ENCODE data around the gene BBS1. TPM values are rescaled to one million over a fixed set of nuclear protein-coding genes. Genes with fewer than 3 reads are reported as not detected.

Gene BBS1
- polyA plus RNA-seq, 3 donors, result 1.3 to 8.5 (median 3.5) TPM

- Mint-ChIP-seq H3K27ac (no peak overlapping the region), H3K4me3 (no peak overlapping the region), H3K27me3 (ENCODE audit: low read depth in 3 of 3) (peaks cover 0 to 8% (median 2%) of the 10 kb centered on the region in 3 donors), H3K9me3 (peaks cover 0 to 10% (median 3%) of the 10 kb centered on the region in 7 donors), H3K4me1 (peaks cover 38% of the 10 kb centered on the region), H3K36me3 (peaks cover 6 to 14% of the 10 kb centered on the region in 2 donors)
- peaks cover 27 to 41% of the 10 kb centered on the region in 2 donors for H3K4me1 ChIP-seq (ENCODE audit: control insufficient read depth in 1 of 2, insufficient read depth in 2 of 2, low read length in 2 of 2)
- no peak overlapping the region for H3K27ac ChIP-seq (ENCODE audit: low read depth in 1 of 2, low read length in 2 of 2)
- DNase-seq, result no peak
- peaks cover 0 to 4% of the 10 kb centered on the region in 2 donors for H3K36me3 ChIP-seq (replicated peaks in 1 of 2; ENCODE audit: control insufficient read depth in 1 of 2, insufficient read depth in 2 of 2, low read length in 2 of 2)
- no peak overlapping the region for H2AFZ ChIP-seq (ENCODE audit: insufficient read depth, low read depth, low read length, poor library complexity, severe bottlenecking)
- H4K20me1 ChIP-seq (ENCODE audit: insufficient read depth, low read length), result peaks cover 22% of the 10 kb centered on the region
- no peak overlapping the region for H3K4me2 ChIP-seq (replicated peaks; ENCODE audit: extremely low read depth, low read length, poor library complexity, severe bottlenecking)
- H3K9me3 ChIP-seq (replicated peaks in 1 of 2; ENCODE audit: control insufficient read depth in 1 of 2, insufficient read depth in 1 of 2, low read length in 2 of 2), result peaks cover 0 to 4% of the 10 kb centered on the region in 2 donors
- H3K9ac ChIP-seq (ENCODE audit: insufficient read depth, low read length, poor library complexity, severe bottlenecking), result no peak overlapping the region
- intact Hi-C loops (cut with micrococcal nuclease), result no loop called here
- H3K79me2 ChIP-seq (ENCODE audit: insufficient read depth, low read length), result no peaks in the 10 kb centered on the region
- no peak for TF ChIP-seq CTCF (IDR thresholded peaks at IDR 0.05)
- no peak overlapping the region for H3K4me3 ChIP-seq (replicated peaks in 1 of 3; ENCODE audit: low read depth in 2 of 3, low read length in 3 of 3)
- 89% methylated on average over 1 of the region's 1 CpG for WGBS (ENCODE audit: insufficient coverage)
- H3K27me3 ChIP-seq (ENCODE audit: control insufficient read depth in 2 of 2, insufficient read depth in 2 of 2, low read length in 2 of 2), result no peaks in the 10 kb centered on the region
Measured at GRCh38 chr11:66464916-66465315, 45.5 kb upstream of the BBS1 start.

GRCh38 chr11:66465373-66466224 lies 44.8 kb upstream of the BBS1 start:
- H3K4me1 ChIP-seq (ENCODE audit: control insufficient read depth in 1 of 2, insufficient read depth in 2 of 2, low read length in 2 of 2), result peaks cover 27 to 41% of the 10 kb centered on the region in 2 donors
- no peak for DNase-seq
- H3K9ac ChIP-seq (ENCODE audit: insufficient read depth, low read length, poor library complexity, severe bottlenecking), result peak overlapping the region; percentile 72
- WGBS (ENCODE audit: insufficient coverage), result 45% methylated on average over 15 of the region's 19 CpGs
- H3K9me3 ChIP-seq (replicated peaks in 1 of 2; ENCODE audit: control insufficient read depth in 1 of 2, insufficient read depth in 1 of 2, low read length in 2 of 2), result peaks cover 0 to 4% of the 10 kb centered on the region in 2 donors
- peak overlapping the region; percentile 87 for H3K4me2 ChIP-seq (replicated peaks; ENCODE audit: extremely low read depth, low read length, poor library complexity, severe bottlenecking)
- H3K36me3 ChIP-seq (replicated peaks in 1 of 2; ENCODE audit: control insufficient read depth in 1 of 2, insufficient read depth in 2 of 2, low read length in 2 of 2), result peaks cover 0 to 9% of the 10 kb centered on the region in 2 donors
- Mint-ChIP-seq H3K36me3 (peaks cover 10 to 19% of the 10 kb centered on the region in 2 donors), H3K4me1 (peaks cover 40% of the 10 kb centered on the region), H3K9me3 (peaks cover 0 to 8% (median 3%) of the 10 kb centered on the region in 7 donors), H3K27ac (peak overlapping the region in 6 of 7 donors; percentile 76 to 95 (median 90)), H3K4me3 (peak overlapping the region; percentile 80 to 91), H3K27me3 (ENCODE audit: low read depth in 3 of 3) (peaks cover 0 to 5% (median 2%) of the 10 kb centered on the region in 3 donors)
- peak overlapping the region in 2 of 3 experiments; percentile 70 to 86 for H3K4me3 ChIP-seq (replicated peaks in 1 of 3; ENCODE audit: low read depth in 2 of 3, low read length in 3 of 3)
- intact Hi-C loops (cut with micrococcal nuclease), result loop anchor here (2.0 kb wide), 2 partner anchors 15 to 27 kb away; partner anchors contain the start of genes DPP3 (in 2 of the 2) and MRPL11 (in 1 of the 2)
- H4K20me1 ChIP-seq (ENCODE audit: insufficient read depth, low read length), result peaks cover 22% of the 10 kb centered on the region
- no peak for TF ChIP-seq CTCF (IDR thresholded peaks at IDR 0.05)
- H3K79me2 ChIP-seq (ENCODE audit: insufficient read depth, low read length), result no peaks in the 10 kb centered on the region
- peak overlapping the region; percentile 98 for H2AFZ ChIP-seq (ENCODE audit: insufficient read depth, low read depth, low read length, poor library complexity, severe bottlenecking)
- H3K27me3 ChIP-seq (ENCODE audit: control insufficient read depth in 2 of 2, insufficient read depth in 2 of 2, low read length in 2 of 2), result no peaks in the 10 kb centered on the region
- H3K27ac ChIP-seq (ENCODE audit: low read depth in 1 of 2, low read length in 2 of 2), result peak overlapping the region in 1 of 2 donors; percentile 87
